HCT116 (cell line): ENCODE data around the gene ASB4. TPM values are rescaled to one million over a fixed set of nuclear protein-coding genes. Genes with fewer than 3 reads are reported as not detected.

ENCODE experiments used
- ATAC-seq: fragments of 200-7000 bp; cut with Tn5 transposase; 2 replicates; pipeline ENCODE4 v1.9.1; 2020; ENCODE audit warnings: mild to moderate bottlenecking, moderate library complexity
- BruUV-seq: library from RNA; stranded (reverse); fragments of 400-500 nt; replicated peaks from 2 replicates; lab custom pipeline; 2021; lab: Mats Ljungman, UMichigan
- CTCF ChIA-PET: fragments of 300-600 bp; sonication (Branson Sonifier 250); formaldehyde crosslinking; loops from one replicate; lab custom pipeline; 2021; ENCODE audit warnings: antibody characterized with exemption; lab: Charles Lee
- POLR2A ChIA-PET: fragments of 300-600, 350-600 bp; sonication (Branson Sonifier 250); formaldehyde crosslinking; loops from one replicate; lab custom pipeline; 2021; ENCODE audit warnings: antibody characterized with exemption; lab: Charles Lee
- RAD21 ChIA-PET, 2 experiments: fragments of 300-600 bp; sonication (Branson Sonifier 250); formaldehyde crosslinking; loops; one replicate each; lab custom pipeline; 2023; ENCODE audit warnings: low total read pairs in 2 of 2; ENCODE audit not compliant: uncharacterized antibody in 2 of 2, unreplicated experiment in 2 of 2, low non-redundant PET in 1 of 2; lab: Charles Lee
- DNase-seq: peaks from one replicate; pipeline ENCODE4 v3.0.0-alpha.2; 2010; ENCODE audit warnings: low read depth, low spot score
- H2AFZ ChIP-seq: fragments of 200-600 bp; shearing (Covaris generic), sonication (generic); 2 replicates; pipeline ENCODE4 v1.6.1; 2017; ENCODE audit warnings: low read depth, mixed run types, mixed read lengths, antibody characterized with exemption, low read length; ENCODE audit not compliant: poor library complexity, severe bottlenecking
- H3K27ac ChIP-seq: 2 replicates; pipeline ENCODE4 v1.5.1; 2012; ENCODE audit warnings: low read depth, low read length
- H3K27me3 ChIP-seq: fragments of 200-600 bp; sonication (generic); 2 replicates; pipeline ENCODE4 v1.6.1; 2016; ENCODE audit warnings: mixed run types, low read length, mixed read lengths; ENCODE audit not compliant: insufficient read depth
- H3K36me3 ChIP-seq, 2 experiments: fragments of 200-500 bp in 1 of 2; fragments of 200-600 bp in 1 of 2; sonication (Bioruptor generic) in 1 of 2; sonication (generic) in 1 of 2; 2 replicates each; pipeline versions ENCODE4 v1.5.1 to v1.6.1; 2014 to 2016; ENCODE audit warnings: low read length in 2 of 2, inconsistent platforms in 1 of 2, mixed read lengths in 1 of 2, mixed run types in 1 of 2; ENCODE audit not compliant: insufficient read depth in 2 of 2, control insufficient read depth in 1 of 2
- H3K4me1 ChIP-seq, 2 experiments: fragments of 200-600 bp in 1 of 2; sonication (generic) in 1 of 2; 2 replicates each; pipeline versions ENCODE4 v1.5.1 to v1.6.1; 2012 to 2017; ENCODE audit warnings: low read length in 2 of 2, inconsistent platforms in 1 of 2, mild to moderate bottlenecking in 1 of 2, mixed read lengths in 1 of 2, mixed run types in 1 of 2, moderate library complexity in 1 of 2; ENCODE audit not compliant: insufficient read depth in 2 of 2, control insufficient read depth in 1 of 2
- H3K4me2 ChIP-seq: fragments of 200-600 bp; sonication (generic); 2 replicates; pipeline ENCODE4 v1.6.1; 2017; ENCODE audit warnings: mixed run types, low read length, mixed read lengths
- H3K4me3 ChIP-seq, 2 experiments: fragments of 200-600 bp in 1 of 2; sonication (generic) in 1 of 2; replicated peaks in 1 of 2; 2 replicates each; pipeline ENCODE4 v1.5.1; 2011 to 2016; ENCODE audit warnings: low read length in 2 of 2, control low read depth in 1 of 2, low read depth in 1 of 2, mild to moderate bottlenecking in 1 of 2, mixed read lengths in 1 of 2, mixed run types in 1 of 2
- H3K79me2 ChIP-seq: fragments of 200-600 bp; sonication (generic); 2 replicates; pipeline ENCODE4 v1.6.1; 2017; ENCODE audit warnings: mild to moderate bottlenecking, mixed run types, low read length, moderate library complexity, mixed read lengths; ENCODE audit not compliant: insufficient read depth
- H3K9ac ChIP-seq: fragments of 200-600 bp; sonication (generic); 2 replicates; pipeline ENCODE4 v1.6.1; 2016; ENCODE audit warnings: low read length, mixed read lengths
- H3K9me2 ChIP-seq: fragments of 200-600 bp; sonication (generic), shearing (Covaris generic); 2 replicates; pipeline ENCODE4 v1.6.1; 2017; ENCODE audit warnings: mixed run types, mild to moderate bottlenecking, moderate library complexity; ENCODE audit not compliant: insufficient read depth
- H3K9me3 ChIP-seq, 2 experiments: fragments of 200-500 bp in 1 of 2; fragments of 200-600 bp in 1 of 2; sonication (Bioruptor generic) in 1 of 2; sonication (generic) in 1 of 2; 2 replicates each; pipeline ENCODE4 v1.6.1; 2014 to 2017; ENCODE audit warnings: low read length in 2 of 2, mixed read lengths in 2 of 2, inconsistent platforms in 1 of 2, low read depth in 1 of 2, mild to moderate bottlenecking in 1 of 2, mixed run types in 1 of 2, moderate library complexity in 1 of 2; ENCODE audit not compliant: control insufficient read depth in 1 of 2, insufficient read depth in 1 of 2
- H4K20me1 ChIP-seq: fragments of 200-600 bp; sonication (generic), shearing (Covaris generic); 2 replicates; pipeline ENCODE4 v1.6.1; 2017; ENCODE audit warnings: mixed run types, mild to moderate bottlenecking, moderate library complexity; ENCODE audit not compliant: insufficient read depth
- ELF1 ChIP-seq: IDR thresholded peaks from 2 replicates; pipeline ENCODE4 v1.6.1; 2012; ENCODE audit warnings: low read depth, borderline replicate concordance
- EZH2 ChIP-seq: fragments of 200-600 bp; sonication (generic); IDR thresholded peaks from 2 replicates; pipeline ENCODE4 v1.6.1; 2017; ENCODE audit warnings: antibody characterized with exemption, mixed run types
- RAD21 ChIP-seq: IDR thresholded peaks from 2 replicates; pipeline ENCODE4 v1.6.1; 2012; ENCODE audit warnings: low read depth, mild to moderate bottlenecking
- SIN3A ChIP-seq: IDR thresholded peaks from 2 replicates; pipeline ENCODE4 v1.6.1; 2012; ENCODE audit warnings: low read depth
- ZFX ChIP-seq: fragments of 450-650 bp; IDR thresholded peaks from 2 replicates; pipeline ENCODE4 v1.6.1; 2017
- intact Hi-C: fragments of 100-400 bp; cut with micrococcal nuclease; formaldehyde crosslinking; loops from 2 replicates; pipeline ENCODE4 v1.10.0; 2022
- total RNA-seq: library from RNA; stranded (reverse); gene quantifications from one replicate; pipeline ENCODE4 v1.2.1, GENCODE V29; 2021; ENCODE audit not compliant: unreplicated experiment
- TF ChIP-seq, protein P1 (sequence below): IDR thresholded peaks from 2 replicates; pipeline ENCODE4 v1.6.1; 2012
- TF ChIP-seq, protein P2 (sequence below), 3 experiments: fragments of 200-600 bp in 1 of 3; sonication (generic) in 1 of 3; IDR thresholded peaks in 2 of 3; conservative IDR thresholded peaks in 1 of 3; 2 replicates each; pipeline ENCODE4 v1.5.1; 2012 to 2017; ENCODE audit warnings: low read depth in 2 of 3, low read length in 2 of 3, antibody characterized with exemption in 1 of 3, borderline replicate concordance in 1 of 3, control low read depth in 1 of 3, mild to moderate bottlenecking in 1 of 3, mixed read lengths in 1 of 3, mixed run types in 1 of 3, moderate library complexity in 1 of 3; ENCODE audit not compliant: insufficient read depth in 1 of 3

The ASB4 gene
- total RNA-seq, 1 experiment from 2014 or later, result 0.12 TPM

DNA sequence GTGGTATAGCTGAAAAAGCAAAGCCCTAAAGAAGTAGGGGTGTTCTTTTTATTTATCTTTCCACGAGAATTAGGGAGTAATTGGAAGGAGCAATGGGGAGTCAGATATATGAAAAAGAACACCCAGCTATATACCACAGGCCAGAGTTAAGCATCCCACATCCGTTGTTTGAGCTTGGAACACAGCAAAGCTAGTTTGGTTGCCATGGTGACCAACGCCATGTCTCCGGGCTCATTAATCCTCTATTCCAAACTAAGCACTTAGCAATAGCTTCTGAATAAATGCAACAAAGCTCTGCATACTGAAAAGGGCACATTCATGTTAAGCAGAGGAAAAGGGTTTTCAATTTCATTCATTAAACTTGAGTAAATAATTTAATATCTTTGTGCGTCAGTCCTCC is 23.5 kb downstream of the ASB4 start (continued):
- no peak for TF ChIP-seq SIN3A
- TF ChIP-seq ZFX, result no peak
- TF ChIP-seq, protein P1, sequence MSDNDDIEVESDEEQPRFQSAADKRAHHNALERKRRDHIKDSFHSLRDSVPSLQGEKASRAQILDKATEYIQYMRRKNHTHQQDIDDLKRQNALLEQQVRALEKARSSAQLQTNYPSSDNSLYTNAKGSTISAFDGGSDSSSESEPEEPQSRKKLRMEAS, result no peak
- no peak for TF ChIP-seq EZH2

DNA sequence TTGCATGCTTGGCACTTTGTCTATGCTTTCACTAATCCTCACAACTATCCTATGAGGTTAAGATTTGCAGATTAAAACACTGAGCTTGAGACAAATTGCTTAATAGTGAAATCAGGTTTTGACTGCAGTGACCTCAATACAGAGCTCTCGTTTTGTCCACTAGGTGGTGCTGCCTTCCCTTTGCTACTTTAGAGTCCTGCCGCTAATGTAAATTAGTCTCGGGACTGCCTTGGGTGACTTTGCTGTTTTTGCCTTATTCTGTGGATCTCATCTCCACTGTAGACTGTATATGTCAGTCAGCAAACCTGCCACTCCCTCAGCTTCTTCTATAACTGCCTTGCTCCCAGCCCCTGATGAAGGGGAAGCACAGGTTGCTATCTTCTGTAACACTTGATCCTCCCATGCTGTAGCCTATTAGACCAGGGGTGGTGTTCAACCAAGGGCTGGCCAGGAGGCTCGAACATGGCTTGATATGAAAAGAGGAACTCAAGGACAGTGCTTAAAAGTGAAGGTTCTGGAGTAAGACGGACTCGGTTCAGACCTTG is 26.0 kb downstream of the ASB4 start:
- intact Hi-C loops, result loop anchor here (1.0 kb wide), 1 partner anchor 176 kb away; no protein-coding TSS in a partner anchor
- ATAC-seq, result peak; percentile 93
- peak overlapping the region; percentile 57 for H3K4me2 ChIP-seq
- no peaks in the 10 kb centered on the region for H3K36me3 ChIP-seq
- H3K4me3 ChIP-seq, result no peak overlapping the region
- TF ChIP-seq RAD21, result peak; percentile 73
- TF ChIP-seq, protein P2, sequence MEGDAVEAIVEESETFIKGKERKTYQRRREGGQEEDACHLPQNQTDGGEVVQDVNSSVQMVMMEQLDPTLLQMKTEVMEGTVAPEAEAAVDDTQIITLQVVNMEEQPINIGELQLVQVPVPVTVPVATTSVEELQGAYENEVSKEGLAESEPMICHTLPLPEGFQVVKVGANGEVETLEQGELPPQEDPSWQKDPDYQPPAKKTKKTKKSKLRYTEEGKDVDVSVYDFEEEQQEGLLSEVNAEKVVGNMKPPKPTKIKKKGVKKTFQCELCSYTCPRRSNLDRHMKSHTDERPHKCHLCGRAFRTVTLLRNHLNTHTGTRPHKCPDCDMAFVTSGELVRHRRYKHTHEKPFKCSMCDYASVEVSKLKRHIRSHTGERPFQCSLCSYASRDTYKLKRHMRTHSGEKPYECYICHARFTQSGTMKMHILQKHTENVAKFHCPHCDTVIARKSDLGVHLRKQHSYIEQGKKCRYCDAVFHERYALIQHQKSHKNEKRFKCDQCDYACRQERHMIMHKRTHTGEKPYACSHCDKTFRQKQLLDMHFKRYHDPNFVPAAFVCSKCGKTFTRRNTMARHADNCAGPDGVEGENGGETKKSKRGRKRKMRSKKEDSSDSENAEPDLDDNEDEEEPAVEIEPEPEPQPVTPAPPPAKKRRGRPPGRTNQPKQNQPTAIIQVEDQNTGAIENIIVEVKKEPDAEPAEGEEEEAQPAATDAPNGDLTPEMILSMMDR (IDR thresholded peaks at IDR 0.05 in 2 of 3, conservative IDR thresholded peaks at IDR 0.05 in 1 of 3; ENCODE audit: borderline replicate concordance in 1 of 3, insufficient read depth in 1 of 3, low read depth in 2 of 3, low read length in 2 of 3), result peak; percentile 70 to 87 (median 83)
- TF ChIP-seq ELF1, result no peak
- peaks cover 4% of the 10 kb centered on the region; the same call in 1 of the 2 replicates for H3K27me3 ChIP-seq
- POLR2A ChIA-PET, result interaction anchor here (1.0 to 1.6 kb wide), 4 partner anchors 20 to 179 kb away, joined by 3 to 4 read pairs (median 4); no protein-coding TSS in a partner anchor
- no peaks in the 10 kb centered on the region for H3K79me2 ChIP-seq
- CTCF ChIA-PET, result interaction anchor here (0.7 to 6.2 kb wide), 19 partner anchors 8 to 1215 kb away, joined by 3 to 116 read pairs (median 7); no protein-coding TSS in a partner anchor
- no peak overlapping the region for H3K27ac ChIP-seq
- H3K9ac ChIP-seq, result no peak overlapping the region
- H3K9me3 ChIP-seq, result no peaks in the 10 kb centered on the region
- H3K4me1 ChIP-seq, result peaks cover 0 to 4% of the 10 kb centered on the region in 2 experiments; a peak in 2 of 4 replicates
- BruUV-seq, result no TSS peak
- no peaks in the 10 kb centered on the region for H3K9me2 ChIP-seq
- DNase-seq, result peak; percentile 63
- no peaks in the 10 kb centered on the region for H4K20me1 ChIP-seq
- H2AFZ ChIP-seq, result peak overlapping the region; percentile 94
- RAD21 ChIA-PET, result interaction anchor here (1.0 to 2.2 kb wide), 6 partner anchors 171 to 179 kb away, joined by 3 to 11 read pairs (median 8); no protein-coding TSS in a partner anchor
